GM19240 (cell line): ENCODE results near the gene CPSF4.
"Not testable (repeated sequence)": the region's sequence is repeated elsewhere in the genome, so short reads cannot be mapped to it uniquely, and the experiment has no call there.

Experiments
- DNase-seq: peaks from one replicate; pipeline ENCODE4 v3.0.0; 2011; ENCODE audit warnings: low spot score; ENCODE audit not compliant: insufficient read length

The CPSF4 gene

DNA sequence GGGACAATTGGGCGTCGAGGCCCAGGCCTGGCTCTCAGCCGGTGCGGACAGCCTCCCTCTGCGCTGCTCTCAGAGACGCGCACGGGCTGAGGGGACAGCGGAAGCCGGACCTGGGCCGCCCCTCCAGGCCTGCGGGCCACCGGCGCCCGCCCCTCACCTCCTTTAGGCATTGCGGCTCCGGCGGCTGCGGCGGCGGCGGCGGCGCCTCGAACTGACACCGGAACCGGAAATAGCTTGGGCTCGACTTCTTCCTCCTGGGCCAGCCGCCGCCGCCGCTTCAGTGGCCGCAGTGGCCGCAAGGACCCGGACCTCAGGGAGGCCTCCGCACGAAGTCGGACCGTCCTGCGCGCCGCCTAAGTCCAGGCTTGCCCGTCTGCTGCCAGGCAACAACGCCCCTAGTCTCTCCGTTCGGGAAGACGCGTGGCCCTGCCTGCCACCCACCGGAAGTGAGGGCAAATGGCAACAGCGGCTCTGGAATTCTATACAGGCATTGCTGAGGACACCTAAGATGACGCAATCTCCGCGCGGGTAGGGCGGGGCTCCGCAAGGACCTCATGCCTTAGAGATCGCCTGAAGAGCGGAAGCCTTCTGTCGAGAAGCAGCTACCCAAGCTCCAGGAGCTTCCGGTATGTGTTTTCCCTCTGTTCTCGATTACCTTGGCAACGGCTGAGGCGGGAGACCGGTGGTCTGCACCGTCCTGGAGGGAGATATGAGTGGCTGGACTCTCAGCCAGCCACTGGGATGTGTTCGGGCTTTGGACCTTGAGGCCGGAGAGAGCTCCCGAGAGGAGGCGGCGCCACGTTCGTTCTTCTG, 30.2 kb upstream of the CPSF4 start, which contains the start of the genes BUD31 and PDAP1:
Gene BUD31 (plus strand): TSS at position 591 of the 813 bp plus-strand sequence. CDS start 2,124 bp downstream, outside the sequence.
Gene PDAP1 (minus strand): TSS at position 219 of the 813 bp plus-strand sequence. CDS start 49 bp downstream, at position 170.
- peak; percentile 90 for DNase-seq

DNA sequence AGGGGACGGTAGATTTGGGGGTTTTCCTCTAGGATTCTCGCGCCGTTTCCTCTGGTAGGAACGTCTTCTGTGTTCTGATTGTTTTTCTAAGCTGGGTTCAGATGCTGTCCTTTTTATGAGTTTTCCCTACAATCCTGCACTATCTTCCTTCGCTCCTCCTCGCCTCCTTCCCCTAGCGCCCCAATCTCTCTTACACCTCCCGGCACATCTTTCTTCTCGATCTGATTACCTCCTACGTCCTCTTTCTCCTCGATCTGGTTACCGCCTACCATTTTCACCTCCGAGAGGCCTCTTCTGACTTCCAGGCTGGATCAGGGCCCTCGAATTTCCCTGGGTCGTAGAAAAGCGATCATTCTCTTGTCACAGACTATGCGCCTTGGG, 29.6 kb upstream of the CPSF4 start:
- no peak for DNase-seq

DNA sequence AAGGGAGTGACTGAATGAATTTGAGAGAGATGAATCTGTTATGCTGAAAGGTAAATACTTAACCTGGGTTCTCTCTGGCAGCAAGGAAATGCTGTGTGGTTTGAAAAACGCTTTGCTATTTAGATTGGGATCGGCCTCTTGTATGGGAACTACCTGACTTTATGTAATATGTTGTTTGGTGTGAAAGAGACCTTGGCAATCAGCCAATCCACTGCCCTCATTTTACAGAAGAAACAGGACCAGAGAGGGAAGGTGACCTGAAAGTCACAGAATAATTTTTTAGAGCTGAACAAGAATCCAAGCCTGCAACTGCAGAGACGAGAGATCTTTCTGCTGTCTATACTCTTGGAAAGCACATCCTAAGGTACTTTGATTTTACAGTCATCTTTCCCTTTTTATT, 28.9 kb upstream of the CPSF4 start:
- DNase-seq = no peak

DNA sequence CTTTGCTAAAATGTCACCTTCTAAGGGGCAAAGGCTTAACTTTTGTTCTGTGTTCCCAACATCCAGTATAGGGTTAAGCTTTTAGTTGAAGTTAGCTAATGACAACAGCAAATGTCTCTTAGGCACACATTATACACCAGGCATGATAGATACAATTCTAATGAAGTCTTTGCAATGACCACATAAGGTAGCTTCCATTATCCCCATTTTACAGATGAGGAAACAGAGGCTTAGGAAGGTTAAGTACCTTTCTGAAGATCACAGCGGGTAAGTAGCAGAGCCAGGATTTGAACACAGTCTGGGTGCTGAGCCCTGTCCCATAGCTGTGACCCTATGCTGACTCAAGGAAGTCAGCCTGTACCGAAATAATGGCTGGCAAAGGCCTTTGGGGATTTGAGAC, 28.1 kb upstream of the CPSF4 start:
- no peak for DNase-seq

DNA sequence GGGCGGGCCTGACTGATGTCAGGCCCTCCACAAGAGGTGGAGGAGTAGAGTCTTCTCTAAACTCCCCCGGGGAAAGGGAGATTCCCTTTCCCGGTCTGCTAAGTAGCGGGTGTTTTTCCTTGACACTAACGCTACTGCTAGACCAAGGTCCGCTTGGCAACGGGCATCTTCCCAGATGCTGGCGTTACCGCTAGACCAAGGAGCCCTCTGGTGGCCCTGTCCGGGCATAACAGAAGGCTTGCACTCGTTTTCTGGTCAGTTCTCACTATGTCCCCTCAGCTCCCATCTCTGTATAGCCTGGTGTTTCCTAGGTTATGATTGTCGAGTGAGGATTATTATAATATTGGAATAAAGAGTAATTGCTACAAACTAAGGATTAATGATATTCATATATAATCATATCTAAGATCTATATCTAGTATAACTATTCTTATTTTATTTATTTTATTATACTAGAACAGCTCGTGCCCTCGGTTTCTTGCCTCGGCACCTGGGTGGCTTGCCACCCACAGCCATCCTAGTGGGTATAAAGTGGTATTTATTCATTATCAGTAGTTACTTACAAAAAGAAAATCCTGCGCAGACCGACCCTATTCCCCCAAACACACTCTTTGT, 23.1 kb upstream of the CPSF4 start:
- DNase-seq = not testable (repeated sequence)

DNA sequence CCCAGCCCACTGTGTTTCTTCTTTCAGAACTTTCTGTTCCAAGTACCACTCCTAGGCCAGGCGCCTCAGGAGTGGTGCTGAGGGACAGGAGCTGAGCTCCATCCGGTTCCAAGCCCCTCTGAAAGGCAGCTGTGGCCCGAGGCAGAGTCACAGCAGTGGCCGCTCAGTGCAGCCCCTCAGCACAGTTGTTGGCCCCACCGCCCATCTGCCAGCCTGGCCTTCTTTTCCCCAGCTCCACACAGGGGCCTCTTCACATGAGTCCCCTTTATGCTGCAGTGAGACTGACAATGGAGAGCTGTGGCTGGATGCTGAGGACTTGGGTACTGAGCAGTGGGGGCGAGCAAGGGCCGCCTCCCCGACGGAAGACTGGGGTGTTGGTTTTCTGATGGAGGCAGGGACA, 20.5 kb upstream of the CPSF4 start:
- DNase-seq = no peak

DNA sequence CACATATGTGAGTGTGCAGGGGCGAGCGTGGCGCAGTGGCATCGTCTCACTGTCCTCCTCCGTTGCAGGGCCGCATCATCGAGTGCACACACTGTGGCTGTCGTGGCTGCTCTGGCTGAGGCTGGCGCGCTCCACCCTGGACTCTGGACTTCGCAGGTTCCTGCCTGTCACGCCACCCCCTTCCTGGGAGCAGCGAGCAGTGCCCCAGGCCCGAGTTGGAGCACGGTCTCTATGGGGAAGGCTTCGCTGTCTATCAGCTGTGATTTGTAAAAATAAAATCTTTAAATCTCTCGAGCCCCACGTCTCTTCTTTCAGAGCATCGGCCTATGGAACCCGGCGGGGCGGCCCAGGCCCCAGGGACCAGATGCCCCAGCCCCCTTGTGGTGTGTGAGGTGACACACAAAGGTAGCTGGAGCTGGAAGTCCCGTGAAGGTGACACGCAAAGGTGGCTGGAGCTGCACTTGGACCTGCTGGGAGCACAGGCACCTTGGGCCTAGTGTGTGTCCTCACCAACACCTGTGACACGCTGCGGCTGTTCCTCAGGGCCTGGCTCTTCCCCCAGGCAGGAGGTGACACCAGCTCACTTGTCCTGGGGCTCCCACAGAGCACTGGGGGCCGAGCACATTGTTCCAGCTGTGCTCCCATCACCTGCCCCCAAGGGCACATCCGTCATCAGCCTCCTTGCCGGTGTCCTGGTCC, 19.3 kb upstream of the CPSF4 start:
- DNase-seq = no peak

DNA sequence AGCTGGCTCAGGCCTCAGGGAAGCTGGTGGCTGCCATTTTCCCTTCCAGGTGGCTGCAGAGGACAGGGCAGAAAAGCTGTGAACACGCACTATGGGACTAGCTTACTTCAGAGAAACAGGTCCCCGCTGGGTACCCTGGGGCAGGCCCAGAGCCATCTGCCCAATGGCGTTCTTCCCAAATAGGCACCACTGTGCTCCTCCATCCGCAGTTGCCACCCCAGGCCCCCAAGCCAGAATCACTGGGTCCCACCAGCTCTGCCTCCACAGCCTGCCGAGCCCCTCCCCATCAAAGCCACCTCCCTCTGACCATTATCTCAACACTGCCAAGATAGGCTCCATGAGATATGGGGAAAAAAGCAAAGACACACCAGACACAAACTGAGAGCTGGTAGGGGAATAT, 18.5 kb upstream of the CPSF4 start:
- DNase-seq = no peak

DNA sequence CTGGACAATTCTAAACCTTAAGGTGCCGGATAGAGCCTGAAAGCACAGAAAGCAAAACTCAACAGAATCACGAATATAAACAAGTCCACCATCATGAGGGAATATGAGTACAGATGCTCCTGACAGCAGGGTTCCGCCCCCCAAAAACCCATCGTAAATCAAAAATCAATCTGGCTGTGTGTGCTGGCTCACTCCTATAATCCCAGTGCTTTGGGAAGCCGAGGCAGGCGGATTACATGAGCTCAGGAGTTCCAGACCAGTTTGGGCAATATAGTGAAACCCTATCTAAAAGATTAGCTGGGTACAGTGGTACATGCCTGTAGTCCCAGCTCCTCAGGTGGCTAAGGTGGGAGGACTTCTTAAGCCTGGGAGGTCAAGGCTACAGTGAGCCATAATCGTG, 17.8 kb upstream of the CPSF4 start:
- DNase-seq = no peak

DNA sequence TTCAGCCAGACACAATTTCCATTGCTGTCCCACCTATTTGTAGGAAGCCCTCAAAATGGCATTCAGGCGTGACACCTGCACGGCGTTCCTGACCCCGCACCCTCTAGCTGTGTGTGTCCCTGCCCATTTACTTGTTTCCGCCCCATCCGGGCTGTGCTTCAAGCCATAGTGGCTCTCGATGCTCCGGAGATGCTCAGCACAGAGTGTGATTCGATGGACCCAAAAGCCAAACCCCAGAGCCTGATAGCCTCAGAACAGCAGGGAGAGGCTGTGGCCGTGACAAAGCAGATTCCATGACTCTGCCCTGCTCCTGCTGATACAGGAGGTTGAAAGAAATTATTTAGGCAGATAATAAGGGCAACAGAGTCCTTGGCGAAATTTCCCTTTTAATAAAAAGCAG, 16.6 kb upstream of the CPSF4 start:
- DNase-seq = no peak

DNA sequence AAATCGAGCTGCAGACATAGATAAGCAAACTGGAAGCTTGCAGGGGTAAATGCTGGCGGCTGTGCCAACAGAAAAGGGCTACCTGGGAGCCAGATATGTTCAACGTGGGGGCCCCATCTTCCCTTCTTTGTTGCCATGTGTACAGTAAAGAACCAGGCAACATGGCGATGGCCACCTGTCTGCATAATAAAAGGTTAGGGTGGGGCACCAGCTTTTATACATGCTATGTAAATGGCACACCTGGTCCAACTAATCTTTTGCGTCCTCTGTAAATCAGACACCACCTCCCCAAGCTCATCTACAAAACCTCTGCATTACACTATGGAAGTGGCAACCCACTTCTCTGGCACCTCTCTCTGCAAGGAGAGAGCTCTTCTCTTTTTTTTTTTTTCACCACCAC, 16.1 kb upstream of the CPSF4 start:
- DNase-seq = no peak

DNA sequence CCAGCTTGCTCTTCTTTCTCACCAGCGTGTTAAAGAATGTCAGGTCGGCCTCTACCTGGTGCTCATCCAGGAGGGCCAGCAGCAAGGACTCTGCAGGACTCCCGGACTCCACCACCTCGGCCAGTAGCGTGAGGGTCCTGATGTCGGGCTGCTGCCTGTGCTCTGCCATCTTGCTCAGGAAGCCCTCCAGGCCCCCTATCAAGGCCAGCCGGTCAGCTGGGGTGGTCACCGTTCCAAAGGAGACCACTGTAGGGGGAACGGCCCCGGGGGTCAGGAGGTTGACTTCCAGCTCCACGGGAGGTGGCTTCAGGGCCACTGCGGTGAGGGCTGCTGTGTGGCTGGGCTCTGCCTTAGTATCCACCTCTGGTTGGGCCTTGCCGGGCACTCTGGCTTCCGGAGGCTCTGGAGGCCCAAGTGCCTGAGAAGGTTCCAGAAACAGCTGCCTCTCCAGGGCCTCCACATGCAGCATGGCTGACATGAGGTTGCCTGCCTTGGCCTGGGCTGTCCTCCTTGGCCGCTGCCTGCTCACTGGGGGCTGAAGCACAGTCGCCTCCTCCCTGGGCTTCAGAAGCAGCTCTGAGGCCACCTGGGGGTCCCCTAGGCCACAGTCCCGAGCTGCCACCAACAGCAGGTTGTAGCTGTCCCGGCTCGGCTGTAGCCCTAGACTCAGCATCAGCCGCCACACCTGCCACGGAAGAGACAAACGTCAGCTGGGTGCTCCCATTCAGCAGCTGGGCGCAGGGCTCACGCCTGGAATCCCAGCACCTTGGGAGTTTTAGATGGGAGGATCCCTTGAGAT, 13.6 kb upstream of the CPSF4 start:
- DNase-seq = no peak

DNA sequence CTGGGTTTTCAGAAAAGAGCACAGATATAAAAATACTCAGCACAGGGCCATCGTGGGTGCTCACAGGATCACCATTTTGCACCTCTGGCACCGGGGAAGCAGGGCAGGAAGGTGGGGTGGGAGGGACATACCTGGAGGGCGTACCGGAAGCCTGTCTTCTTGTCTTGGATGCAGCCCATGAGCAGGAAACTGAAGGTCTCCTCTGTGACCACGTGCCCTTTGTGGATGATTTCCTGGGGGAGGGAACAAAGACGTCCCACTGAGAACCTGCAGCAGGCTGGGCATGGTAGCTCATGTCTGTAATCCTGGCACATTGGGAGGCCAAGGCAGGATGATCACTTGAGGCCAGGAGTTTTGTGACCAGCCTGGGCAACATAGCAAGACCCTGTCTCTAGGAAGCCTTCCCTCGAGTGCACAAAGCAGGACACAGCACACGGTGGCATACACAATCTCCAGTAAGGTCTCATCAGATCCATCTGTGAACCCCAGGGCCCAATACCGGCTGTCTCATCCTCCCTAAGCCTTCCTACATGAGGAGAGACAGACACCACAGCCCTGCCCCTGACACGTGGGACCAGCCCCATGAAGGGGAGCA, 9.7 kb upstream of the CPSF4 start:
- no peak for DNase-seq

DNA sequence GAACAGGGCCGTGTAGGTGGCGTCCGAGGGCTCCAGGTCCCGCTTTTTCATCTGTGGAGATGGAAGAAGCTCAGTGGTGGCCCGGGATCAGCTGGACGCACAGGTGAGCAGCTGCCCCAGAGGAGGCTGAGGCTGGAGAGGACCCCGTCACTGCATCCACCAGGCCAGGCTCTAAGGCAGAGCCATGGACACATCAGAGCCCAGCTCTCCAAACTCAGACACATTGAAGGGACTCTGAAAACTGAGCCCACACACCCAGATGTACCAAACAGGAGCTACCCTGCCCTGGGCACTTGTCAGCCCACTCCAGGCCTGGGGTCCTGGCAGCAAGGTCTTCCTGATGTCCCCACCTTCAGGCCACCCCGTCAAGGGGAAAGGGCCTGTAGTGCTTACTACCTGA, 9.0 kb upstream of the CPSF4 start:
- no peak for DNase-seq

DNA sequence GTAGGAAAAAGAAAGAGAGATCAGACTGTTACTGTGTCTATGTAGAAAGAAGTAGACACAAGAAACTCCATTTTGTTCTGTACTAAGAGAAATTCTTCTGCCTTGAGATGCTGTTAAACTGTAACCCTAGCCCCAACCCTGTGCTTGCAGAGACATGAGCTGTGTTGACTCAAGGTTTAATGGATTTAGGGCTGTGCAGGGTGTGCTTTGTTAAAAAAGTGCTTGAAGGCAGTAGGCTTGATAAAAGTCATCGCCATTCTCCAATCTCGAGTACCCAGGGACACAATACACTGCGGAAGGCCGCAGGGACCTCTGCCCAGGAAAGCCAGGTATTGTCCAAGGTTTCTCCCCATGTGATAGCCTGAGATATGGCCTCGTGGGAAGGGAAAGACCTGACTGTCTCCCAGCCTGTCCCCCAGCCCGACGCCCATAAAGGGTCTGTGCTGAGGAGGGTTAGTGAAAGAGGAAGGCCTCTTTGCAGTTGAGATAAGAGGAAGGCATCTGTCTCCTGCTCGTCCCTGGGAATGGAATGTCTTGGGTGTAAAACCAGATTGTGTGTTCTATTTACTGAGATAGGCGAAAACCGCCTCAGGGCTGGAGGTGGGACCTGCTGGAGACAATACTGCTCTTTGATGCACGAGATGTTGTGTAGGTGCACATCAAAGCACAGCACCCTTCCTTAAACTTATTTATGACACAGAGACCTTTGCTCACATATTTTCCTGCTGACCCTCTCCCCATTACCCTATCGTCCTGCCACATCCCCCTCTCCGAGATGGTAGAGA, 6.8 kb upstream of the CPSF4 start:
- DNase-seq = not testable (repeated sequence)

DNA sequence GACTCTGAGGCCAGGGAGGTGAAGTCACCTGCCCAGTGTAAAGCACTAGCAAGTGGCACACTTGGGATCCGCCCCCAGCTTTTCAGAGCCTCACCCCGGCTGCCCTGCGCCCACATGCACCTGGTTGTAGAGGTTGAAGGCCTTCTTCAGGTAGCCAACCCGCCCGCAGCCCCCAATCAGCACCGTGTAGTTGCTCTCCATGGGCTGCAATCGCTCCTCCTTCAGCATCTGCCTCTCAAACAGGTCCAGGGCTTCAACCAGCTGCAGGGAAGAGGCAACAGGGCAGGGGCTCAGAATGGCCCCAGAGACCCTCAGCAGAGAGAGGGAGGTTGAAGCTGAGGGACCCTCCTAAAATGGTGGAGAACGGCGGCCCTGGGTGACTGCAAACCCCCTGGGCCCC, 5.6 kb upstream of the CPSF4 start:
- no peak for DNase-seq

DNA sequence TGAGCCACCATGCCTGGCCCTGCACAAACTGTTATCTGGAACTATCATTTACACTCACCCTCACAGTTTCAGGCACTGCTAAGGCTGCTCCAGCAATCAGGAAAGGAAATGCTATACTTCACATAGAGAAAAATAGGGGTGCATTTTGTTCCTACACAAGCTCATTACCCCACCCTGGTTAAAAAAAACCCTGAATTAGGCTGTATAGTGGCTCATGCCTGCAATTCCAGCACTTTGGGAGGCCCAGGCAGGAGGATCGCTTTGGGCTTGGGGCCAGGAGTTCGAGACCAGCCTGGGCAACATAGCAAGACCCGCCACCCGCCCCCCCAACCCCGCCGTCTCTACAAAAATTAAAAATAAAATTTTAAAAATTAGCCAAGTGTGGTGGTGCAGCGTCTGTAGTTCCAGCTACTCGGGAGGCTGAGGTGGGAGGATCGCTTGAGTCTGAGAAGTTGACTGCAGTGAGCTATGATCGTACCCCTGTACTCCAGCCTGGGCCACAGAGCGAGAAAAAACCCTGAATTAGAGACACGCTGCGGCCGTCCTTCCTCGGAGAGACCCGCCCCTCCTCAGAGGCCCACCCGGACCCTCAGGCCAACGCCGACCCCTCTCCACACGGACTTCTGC, 684 bp upstream of the CPSF4 start:
- DNase-seq = no peak

DNA sequence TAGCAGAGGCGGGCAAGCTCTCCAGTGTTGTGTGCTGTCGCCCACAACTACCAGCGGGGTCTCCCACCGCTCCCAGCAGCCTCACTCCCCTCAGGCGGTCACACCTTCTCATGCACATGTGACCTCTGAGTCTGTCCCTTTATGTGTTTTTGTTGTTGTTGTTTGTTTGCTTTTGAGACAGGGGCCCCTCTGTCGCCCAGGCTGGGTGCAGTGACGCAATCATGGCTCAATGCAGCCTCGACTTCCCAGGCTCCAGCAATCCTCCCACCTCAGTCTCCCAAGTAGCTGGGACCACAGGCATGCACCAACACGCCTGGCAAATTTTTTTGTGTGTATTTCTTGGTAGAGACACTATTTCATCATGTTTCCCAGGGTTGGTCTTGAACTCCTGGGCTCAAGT, 1.5 kb downstream of the CPSF4 start:
- DNase-seq = no peak

DNA sequence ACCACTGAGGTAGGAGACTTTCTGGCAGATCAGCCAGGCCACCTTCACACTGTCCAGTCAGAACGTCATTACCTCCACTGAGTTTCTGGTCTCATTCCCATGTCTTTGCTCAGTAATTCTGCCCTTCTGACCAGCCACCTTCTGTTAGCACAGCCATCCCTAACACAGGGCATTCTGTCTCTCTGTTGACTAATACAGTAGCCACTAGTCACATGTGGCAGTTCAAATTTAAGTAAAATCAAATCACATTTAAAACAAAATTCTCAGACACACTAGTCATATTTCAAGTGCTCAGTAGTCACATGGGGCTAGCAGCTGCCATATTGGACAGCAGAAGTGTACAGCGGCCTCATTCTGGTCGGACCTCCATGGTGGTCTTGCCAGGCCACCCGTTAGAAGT, 7.4 kb downstream of the CPSF4 start:
- DNase-seq = no peak

DNA sequence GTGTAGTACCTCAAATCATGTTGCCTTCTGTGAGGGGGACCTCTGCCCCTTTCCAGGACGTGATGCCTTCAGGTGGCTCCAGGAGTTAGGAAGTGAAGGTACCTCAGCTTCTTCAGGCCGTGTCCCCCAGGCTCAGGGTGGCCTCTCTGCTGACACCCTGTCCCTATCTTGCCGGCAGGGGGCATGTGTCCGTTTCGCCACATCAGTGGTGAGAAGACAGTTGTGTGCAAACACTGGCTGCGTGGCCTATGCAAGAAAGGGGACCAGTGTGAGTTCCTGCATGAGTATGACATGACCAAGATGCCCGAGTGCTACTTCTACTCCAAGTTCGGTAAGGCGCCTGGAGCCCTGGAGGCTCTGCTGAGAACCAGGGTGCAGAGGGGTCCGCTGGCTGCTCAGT, 9.2 kb downstream of the CPSF4 start:
- no peak for DNase-seq
